HepG2 (cell line): ENCODE results near the gene B3GNT2. TPM values are rescaled to one million over a fixed set of nuclear protein-coding genes. Genes with fewer than 3 reads are reported as not detected.

Experiments used
- AGO1 ChIP-seq: fragments of 200-400 bp; formaldehyde crosslinking; IDR thresholded peaks from 2 replicates; pipeline ENCODE4 v1.6.1; 2017; ENCODE audit warnings: mild to moderate bottlenecking, low read depth, low read length, moderate library complexity; ENCODE audit not compliant: poor library complexity, severe bottlenecking
- GZF1 ChIP-seq: sonication (generic); formaldehyde crosslinking; IDR thresholded peaks from 2 replicates; pipeline ENCODE4 v1.5.1; 2020; ENCODE audit warnings: mild to moderate bottlenecking, missing genetic modification reagents
- HOXD1 ChIP-seq: sonication (generic); formaldehyde crosslinking; IDR thresholded peaks from 2 replicates; pipeline ENCODE4 v1.5.0; 2020; ENCODE audit warnings: missing genetic modification reagents
- KLF12 ChIP-seq: sonication (generic); formaldehyde crosslinking; IDR thresholded peaks from 2 replicates; pipeline ENCODE4 v1.4.0; 2020; ENCODE audit warnings: missing genetic modification reagents, borderline replicate concordance
- SOX6 ChIP-seq, 2 experiments: fragments of 450-650 bp in 1 of 2; sonication (generic) in 1 of 2; formaldehyde crosslinking in 1 of 2; IDR thresholded peaks; 2 replicates each; pipeline versions ENCODE4 v1.4.0 to v1.6.1; 2017 to 2020; ENCODE audit warnings: antibody characterized with exemption in 1 of 2, mild to moderate bottlenecking in 1 of 2, missing genetic modification reagents in 1 of 2
- ZBTB20 ChIP-seq: sonication (generic); formaldehyde crosslinking; IDR thresholded peaks from 2 replicates; pipeline ENCODE4 v1.8.1; 2023; ENCODE audit warnings: missing genetic modification reagents, low read depth, mild to moderate bottlenecking, borderline replicate concordance
- ZMAT3 ChIP-seq: sonication (generic); formaldehyde crosslinking; conservative IDR thresholded peaks from 2 replicates; pipeline ENCODE4 v1.7.0; 2021; ENCODE audit warnings: missing genetic modification reagents
- ZNF263 ChIP-seq: sonication (generic); formaldehyde crosslinking; IDR thresholded peaks from 2 replicates; pipeline ENCODE4 v1.4.0; 2020; ENCODE audit warnings: missing genetic modification reagents
- ZNF550 ChIP-seq: sonication (generic); formaldehyde crosslinking; IDR thresholded peaks from 2 replicates; pipeline ENCODE4 v1.4.0; 2020; ENCODE audit warnings: mild to moderate bottlenecking, missing genetic modification reagents, borderline replicate concordance
- ZNF75D ChIP-seq: sonication (generic); formaldehyde crosslinking; IDR thresholded peaks from 2 replicates; pipeline ENCODE4 v1.8.1; 2023; ENCODE audit warnings: missing genetic modification reagents, mild to moderate bottlenecking, borderline replicate concordance
- ZNF780A ChIP-seq: sonication (generic); formaldehyde crosslinking; IDR thresholded peaks from 2 replicates; pipeline ENCODE4 v1.8.0; 2022; ENCODE audit warnings: mild to moderate bottlenecking, missing genetic modification reagents, moderate library complexity
- ZNF891 ChIP-seq: sonication (generic); formaldehyde crosslinking; IDR thresholded peaks from 2 replicates; pipeline ENCODE4 v1.5.0; 2020; ENCODE audit warnings: mild to moderate bottlenecking, missing genetic modification reagents
- polyA plus RNA-seq, 8 experiments: library from polyadenylated mRNA; depleted of rRNA in 3 of 8; stranded (reverse) in 7 of 8; unstranded in 1 of 8; fragments of >200 nt; fragmentation: Illumina TruSeq in 4 of 8; extraction: Trizol in 4 of 8; gene quantifications; 2 replicates each; pipeline versions ENCODE4 v1.2.1 to v1.2.3, GENCODE V29; 2011 to 2016; ENCODE audit warnings: low read depth in 4 of 8, missing spikeins in 1 of 8, mixed read lengths in 1 of 8; ENCODE audit not compliant: insufficient read depth in 1 of 8
- total RNA-seq, 5 experiments: library from RNA; depleted of rRNA; stranded (reverse); fragments of >200 nt; fragmentation: Illumina TruSeq; extraction: Trizol; gene quantifications; 2 replicates each; pipeline ENCODE4 v1.2.3, GENCODE V29; 2016; ENCODE audit warnings: low read depth in 1 of 5
- TF ChIP-seq, protein P1 (sequence below): IDR thresholded peaks from 2 replicates; pipeline ENCODE4 v1.6.1; 2016
- TF ChIP-seq, protein P2 (sequence below): sonication (generic); formaldehyde crosslinking; IDR thresholded peaks from 2 replicates; pipeline ENCODE4 v1.5.0; 2020; ENCODE audit warnings: missing genetic modification reagents
- TF ChIP-seq, protein P3 (sequence below): sonication (generic); formaldehyde crosslinking; IDR thresholded peaks from 2 replicates; pipeline ENCODE4 v1.4.0; 2020; ENCODE audit warnings: missing genetic modification reagents, borderline replicate concordance
- TF ChIP-seq, protein P4 (sequence below): IDR thresholded peaks from 2 replicates; pipeline ENCODE4 v1.6.1; 2016; ENCODE audit warnings: low read depth
- TF ChIP-seq, protein P5 (sequence below), 2 experiments: sonication (generic) in 1 of 2; formaldehyde crosslinking in 1 of 2; IDR thresholded peaks; 2 replicates each; pipeline versions ENCODE4 v1.4.0 to v1.6.1; 2018 to 2020; ENCODE audit warnings: missing genetic modification reagents in 2 of 2, borderline replicate concordance in 1 of 2, low read depth in 1 of 2, mild to moderate bottlenecking in 1 of 2, missing biosample characterization in 1 of 2

The B3GNT2 gene
- total and polyA plus RNA-seq, 2 of the 13 experiments (the other 11 are each of a cell fraction or from before 2014, with no cell fraction given) = 26.3 to 28.5 TPM

DNA sequence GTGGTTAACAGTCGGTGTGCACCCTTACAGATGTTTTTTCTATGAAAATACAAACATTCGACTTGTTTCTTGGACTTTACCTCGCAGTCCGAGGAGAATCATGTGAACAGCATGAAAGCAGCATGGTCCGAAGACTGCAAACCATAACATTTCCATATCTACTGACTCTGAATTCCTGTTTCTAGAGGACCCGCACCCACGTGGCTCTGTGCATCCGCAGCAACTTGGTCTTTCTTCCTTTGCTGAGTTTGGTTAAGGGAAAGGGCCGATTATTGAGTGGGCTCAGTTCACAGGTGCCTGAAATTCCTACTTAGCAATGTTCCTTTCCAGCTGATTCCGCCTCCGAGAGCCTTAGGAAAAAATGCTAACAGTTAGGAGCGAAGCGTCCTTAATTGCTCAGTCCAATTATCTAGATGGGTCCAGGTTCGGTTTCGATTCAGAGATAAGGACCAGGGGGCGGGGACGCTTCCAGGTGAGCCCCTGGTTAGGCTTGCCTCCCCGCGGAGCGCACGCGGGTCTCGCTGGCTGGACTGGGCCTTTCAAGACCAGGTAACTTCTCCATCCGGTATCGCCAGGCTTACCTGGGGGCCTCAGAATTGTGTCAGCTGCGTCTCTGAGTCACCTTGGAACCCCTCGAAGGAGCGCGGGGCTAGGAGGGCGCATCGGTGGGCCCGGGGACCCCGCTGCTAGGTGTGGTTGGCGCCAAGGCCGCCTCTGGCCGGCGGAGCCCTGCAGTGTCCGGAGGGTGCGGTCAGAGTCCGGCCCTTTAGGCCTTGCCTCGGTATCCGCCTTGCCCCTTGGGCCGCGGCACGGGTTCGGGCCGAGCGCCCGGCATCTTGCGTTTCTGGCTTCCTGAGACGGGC, 1.1 kb upstream of the B3GNT2 start (continued):
- TF ChIP-seq, protein P1, sequence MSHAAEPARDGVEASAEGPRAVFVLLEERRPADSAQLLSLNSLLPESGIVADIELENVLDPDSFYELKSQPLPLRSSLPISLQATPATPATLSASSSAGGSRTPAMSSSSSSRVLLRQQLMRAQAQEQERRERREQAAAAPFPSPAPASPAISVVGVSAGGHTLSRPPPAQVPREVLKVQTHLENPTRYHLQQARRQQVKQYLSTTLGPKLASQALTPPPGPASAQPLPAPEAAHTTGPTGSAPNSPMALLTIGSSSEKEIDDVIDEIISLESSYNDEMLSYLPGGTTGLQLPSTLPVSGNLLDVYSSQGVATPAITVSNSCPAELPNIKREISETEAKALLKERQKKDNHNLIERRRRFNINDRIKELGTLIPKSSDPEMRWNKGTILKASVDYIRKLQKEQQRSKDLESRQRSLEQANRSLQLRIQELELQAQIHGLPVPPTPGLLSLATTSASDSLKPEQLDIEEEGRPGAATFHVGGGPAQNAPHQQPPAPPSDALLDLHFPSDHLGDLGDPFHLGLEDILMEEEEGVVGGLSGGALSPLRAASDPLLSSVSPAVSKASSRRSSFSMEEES (CRISPR knock-in tag) = peak; percentile 93
- no peak for TF ChIP-seq ZNF550 (CRISPR knock-in tag)
- TF ChIP-seq ZNF780A (CRISPR knock-in tag) = no peak
- peak; percentile 33; the same call in 1 of the 2 replicates for TF ChIP-seq KLF12 (CRISPR knock-in tag)
- TF ChIP-seq HOXD1 (CRISPR knock-in tag) = no peak
- TF ChIP-seq ZNF891 = no peak
- TF ChIP-seq SOX6 (IDR thresholded peaks at IDR 0.05) = no peak
- peak; percentile 86 for TF ChIP-seq SOX6 (CRISPR knock-in tag; IDR thresholded peaks at IDR 0.05)
- peak; percentile 84; the same call in 1 of the 2 replicates for TF ChIP-seq ZBTB20 (CRISPR knock-in tag)
- TF ChIP-seq, protein P2, sequence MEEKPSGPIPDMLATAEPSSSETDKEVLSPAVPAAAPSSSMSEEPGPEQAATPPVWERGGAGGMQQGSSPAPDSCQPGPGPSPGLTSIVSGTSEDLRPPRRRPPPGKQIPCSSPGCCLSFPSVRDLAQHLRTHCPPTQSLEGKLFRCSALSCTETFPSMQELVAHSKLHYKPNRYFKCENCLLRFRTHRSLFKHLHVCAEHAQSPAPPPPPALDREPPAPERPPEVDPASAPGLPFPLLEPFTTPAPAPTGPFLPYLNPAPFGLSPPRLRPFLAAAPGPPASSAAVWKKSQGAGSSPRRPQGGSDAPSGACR (CRISPR knock-in tag) = peak; percentile 34
- TF ChIP-seq AGO1 = no peak
- TF ChIP-seq GZF1 (CRISPR knock-in tag) = no peak
- TF ChIP-seq, protein P3, sequence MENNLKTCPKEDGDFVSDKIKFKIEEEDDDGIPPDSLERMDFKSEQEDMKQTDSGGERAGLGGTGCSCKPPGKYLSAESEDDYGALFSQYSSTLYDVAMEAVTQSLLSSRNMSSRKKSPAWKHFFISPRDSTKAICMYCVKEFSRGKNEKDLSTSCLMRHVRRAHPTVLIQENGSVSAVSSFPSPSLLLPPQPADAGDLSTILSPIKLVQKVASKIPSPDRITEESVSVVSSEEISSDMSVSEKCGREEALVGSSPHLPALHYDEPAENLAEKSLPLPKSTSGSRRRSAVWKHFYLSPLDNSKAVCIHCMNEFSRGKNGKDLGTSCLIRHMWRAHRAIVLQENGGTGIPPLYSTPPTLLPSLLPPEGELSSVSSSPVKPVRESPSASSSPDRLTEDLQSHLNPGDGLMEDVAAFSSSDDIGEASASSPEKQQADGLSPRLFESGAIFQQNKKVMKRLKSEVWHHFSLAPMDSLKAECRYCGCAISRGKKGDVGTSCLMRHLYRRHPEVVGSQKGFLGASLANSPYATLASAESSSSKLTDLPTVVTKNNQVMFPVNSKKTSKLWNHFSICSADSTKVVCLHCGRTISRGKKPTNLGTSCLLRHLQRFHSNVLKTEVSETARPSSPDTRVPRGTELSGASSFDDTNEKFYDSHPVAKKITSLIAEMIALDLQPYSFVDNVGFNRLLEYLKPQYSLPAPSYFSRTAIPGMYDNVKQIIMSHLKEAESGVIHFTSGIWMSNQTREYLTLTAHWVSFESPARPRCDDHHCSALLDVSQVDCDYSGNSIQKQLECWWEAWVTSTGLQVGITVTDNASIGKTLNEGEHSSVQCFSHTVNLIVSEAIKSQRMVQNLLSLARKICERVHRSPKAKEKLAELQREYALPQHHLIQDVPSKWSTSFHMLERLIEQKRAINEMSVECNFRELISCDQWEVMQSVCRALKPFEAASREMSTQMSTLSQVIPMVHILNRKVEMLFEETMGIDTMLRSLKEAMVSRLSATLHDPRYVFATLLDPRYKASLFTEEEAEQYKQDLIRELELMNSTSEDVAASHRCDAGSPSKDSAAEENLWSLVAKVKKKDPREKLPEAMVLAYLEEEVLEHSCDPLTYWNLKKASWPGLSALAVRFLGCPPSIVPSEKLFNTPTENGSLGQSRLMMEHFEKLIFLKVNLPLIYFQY = peak; percentile 81
- TF ChIP-seq, protein P4, sequence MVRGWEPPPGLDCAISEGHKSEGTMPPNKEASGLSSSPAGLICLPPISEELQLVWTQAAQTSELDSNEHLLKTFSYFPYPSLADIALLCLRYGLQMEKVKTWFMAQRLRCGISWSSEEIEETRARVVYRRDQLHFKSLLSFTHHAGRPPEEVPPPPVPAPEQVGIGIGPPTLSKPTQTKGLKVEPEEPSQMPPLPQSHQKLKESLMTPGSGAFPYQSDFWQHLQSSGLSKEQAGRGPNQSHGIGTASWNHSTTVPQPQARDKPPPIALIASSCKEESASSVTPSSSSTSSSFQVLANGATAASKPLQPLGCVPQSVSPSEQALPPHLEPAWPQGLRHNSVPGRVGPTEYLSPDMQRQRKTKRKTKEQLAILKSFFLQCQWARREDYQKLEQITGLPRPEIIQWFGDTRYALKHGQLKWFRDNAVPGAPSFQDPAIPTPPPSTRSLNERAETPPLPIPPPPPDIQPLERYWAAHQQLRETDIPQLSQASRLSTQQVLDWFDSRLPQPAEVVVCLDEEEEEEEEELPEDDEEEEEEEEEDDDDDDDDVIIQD (CRISPR knock-in tag) = peak; percentile 94
- TF ChIP-seq ZMAT3 (CRISPR knock-in tag) = peak; percentile 72; the same call in 1 of the 2 replicates
- no peak for TF ChIP-seq ZNF263 (CRISPR knock-in tag)
- TF ChIP-seq, protein P5, sequence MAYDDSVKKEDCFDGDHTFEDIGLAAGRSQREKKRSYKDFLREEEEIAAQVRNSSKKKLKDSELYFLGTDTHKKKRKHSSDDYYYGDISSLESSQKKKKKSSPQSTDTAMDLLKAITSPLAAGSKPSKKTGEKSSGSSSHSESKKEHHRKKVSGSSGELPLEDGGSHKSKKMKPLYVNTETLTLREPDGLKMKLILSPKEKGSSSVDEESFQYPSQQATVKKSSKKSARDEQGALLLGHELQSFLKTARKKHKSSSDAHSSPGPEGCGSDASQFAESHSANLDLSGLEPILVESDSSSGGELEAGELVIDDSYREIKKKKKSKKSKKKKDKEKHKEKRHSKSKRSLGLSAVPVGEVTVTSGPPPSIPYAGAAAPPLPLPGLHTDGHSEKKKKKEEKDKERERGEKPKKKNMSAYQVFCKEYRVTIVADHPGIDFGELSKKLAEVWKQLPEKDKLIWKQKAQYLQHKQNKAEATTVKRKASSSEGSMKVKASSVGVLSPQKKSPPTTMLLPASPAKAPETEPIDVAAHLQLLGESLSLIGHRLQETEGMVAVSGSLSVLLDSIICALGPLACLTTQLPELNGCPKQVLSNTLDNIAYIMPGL (CRISPR knock-in tag; IDR thresholded peaks at IDR 0.05; ENCODE audit: borderline replicate concordance in 1 of 2, low read depth in 1 of 2) = peak in 1 of 2 experiments; percentile 71; a peak in 3 of 4 replicates
- no peak for TF ChIP-seq ZNF75D
